Esophagus muscularis mucosa (tissue), 3 donors: ENCODE results near the gene EXOC3.
"Not testable (repeated sequence)": the region's sequence is repeated elsewhere in the genome, so short reads cannot be mapped to it uniquely, and the experiment has no call there.

Experiments
- CTCF ChIP-seq, 3 experiments: fragments of 200-600 bp in 2 of 3; fragments of 450-650 bp in 1 of 3; sonication (generic) in 2 of 3; IDR thresholded peaks; one replicate each; pipeline ENCODE4 v1.5.1; 2017 to 2019; ENCODE audit warnings: antibody characterized with exemption in 3 of 3, mild to moderate bottlenecking in 2 of 3, moderate library complexity in 1 of 3
- POLR2AphosphoS5 ChIP-seq, 2 donors: sonication (generic); formaldehyde crosslinking; IDR thresholded peaks; one replicate each; pipeline ENCODE4 v1.6.1; 2017; ENCODE audit warnings: antibody characterized with exemption in 2 of 2

GRCh38 chr5:398141-398474, 44.9 kb upstream of the EXOC3 start:
- not testable (repeated sequence) for TF ChIP-seq CTCF, POLR2AphosphoS5 (IDR thresholded peaks at IDR 0.05)
